Measurements from ENCODE around the gene ROCK2. TPM values are rescaled to one million over a fixed set of nuclear protein-coding genes. Genes with fewer than 3 reads are reported as not detected.

ROCK2 gene
- polyA plus RNA-seq, 2 of the 4 experiments (the other 2 are of a cell fraction): 34.0 to 38.7 TPM

DNA sequence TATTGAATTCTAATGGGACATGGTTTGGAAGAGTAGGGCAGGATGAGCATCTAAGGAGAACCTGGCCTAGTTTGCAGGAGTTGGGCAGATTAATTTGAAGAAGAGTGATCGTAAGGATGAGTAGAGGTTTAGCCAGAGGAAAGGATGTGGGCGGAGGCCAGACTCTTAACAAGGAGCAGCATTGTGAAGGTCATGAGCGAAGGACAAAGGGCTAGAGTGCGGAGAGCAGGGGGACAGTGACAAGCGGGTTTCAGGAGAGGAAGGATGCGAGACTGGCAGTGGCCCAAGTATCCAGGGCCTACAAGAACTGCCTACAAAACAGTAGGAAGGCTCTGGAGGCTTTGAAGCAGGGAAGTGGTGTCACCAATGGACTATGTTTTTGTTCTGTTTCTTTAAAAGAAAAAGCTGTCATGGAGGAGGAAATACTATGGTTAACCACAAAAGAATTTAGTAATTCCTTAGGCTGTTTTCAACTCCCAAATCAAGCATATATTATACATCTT, 169.1 kb downstream of the ROCK2 start:
- POLR2A ChIA-PET: no interaction called here
- CTCF ChIA-PET: interaction anchor here (0.8 to 2.0 kb wide), 4 partner anchors 8 to 43 kb away, joined by 3 to 7 read pairs (median 4); a partner anchor contains a TSS
- Histone ChIP-seq H3K4me3 (no peak overlapping the region), H3K27ac (no peak overlapping the region), H3K4me2 (no peak overlapping the region), H3K9me3 (no peaks in the 10 kb centered on the region), H3K4me1 (no peaks in the 10 kb centered on the region)
- 94% methylated on average over 6 of the region's 6 CpGs for WGBS (ENCODE audit: missing lambda C conversion rate)
- TF ChIP-seq HEYL (CRISPR knock-in tag; IDR thresholded peaks at IDR 0.05) (no peak), POLR2AphosphoS2 (conservative IDR thresholded peaks at IDR 0.05; ENCODE audit: low read length) (no peak), NFE2L2 (conservative IDR thresholded peaks at IDR 0.05; ENCODE audit: low read length) (no peak), JUN (IDR thresholded peaks at IDR 0.05) (no peak), FOXS1 (CRISPR knock-in tag; IDR thresholded peaks at IDR 0.05) (no peak)
- TF ChIP-seq, protein P1, sequence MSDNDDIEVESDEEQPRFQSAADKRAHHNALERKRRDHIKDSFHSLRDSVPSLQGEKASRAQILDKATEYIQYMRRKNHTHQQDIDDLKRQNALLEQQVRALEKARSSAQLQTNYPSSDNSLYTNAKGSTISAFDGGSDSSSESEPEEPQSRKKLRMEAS (IDR thresholded peaks at IDR 0.05): no peak
- ATAC-seq (peak in 1 of 2 experiments; percentile 41; a peak in 1 of 6 replicates), DNase-seq (ENCODE audit: low read depth in 1 of 2, low spot score in 1 of 2) (no peak), FAIRE-seq (no peak)

DNA sequence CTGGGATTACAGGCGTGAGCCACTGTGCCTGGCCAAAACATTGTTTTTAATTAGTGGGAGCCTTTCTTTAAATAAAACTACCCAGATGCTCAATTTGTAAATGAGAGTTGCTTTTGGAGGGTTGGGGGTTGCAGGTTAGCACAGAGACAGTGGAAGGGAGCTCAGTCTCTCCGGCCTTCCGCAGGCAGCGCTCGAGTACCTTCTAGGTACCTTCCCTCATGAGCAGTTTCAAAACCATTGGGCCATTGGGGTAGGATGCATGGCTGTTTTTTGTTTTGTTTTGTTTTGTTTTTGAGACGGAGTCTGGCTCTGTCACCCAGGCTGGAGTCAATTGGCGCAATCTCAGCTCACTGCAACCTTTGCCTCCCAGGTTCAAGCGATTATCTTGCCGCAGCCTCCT, 170.2 kb downstream of the ROCK2 start:
- TF ChIP-seq, protein P1 (IDR thresholded peaks at IDR 0.05): no peak
- no peak for TF ChIP-seq ZC3H11A (IDR thresholded peaks at IDR 0.05)
- DNase-seq (ENCODE audit: low read depth in 1 of 2, low spot score in 1 of 2) (no peak), FAIRE-seq (no peak), ATAC-seq (no peak)
- H3K27ac ChIP-seq: no peak overlapping the region
- H3K4me3 ChIP-seq: no peak overlapping the region
- WGBS (ENCODE audit: missing lambda C conversion rate): 96% methylated on average over 9 of the region's 9 CpGs
- no peak overlapping the region for H3K4me2 ChIP-seq
- H3K9me3 ChIP-seq: no peaks in the 10 kb centered on the region
- H3K4me1 ChIP-seq: no peaks in the 10 kb centered on the region
- CTCF ChIA-PET: interaction anchor here (1.0 to 4.8 kb wide), 3 partner anchors 10 to 42 kb away, joined by 3 to 28 read pairs (median 7); a partner anchor contains a TSS
- POLR2A ChIA-PET: no interaction called here

- POLR2A ChIA-PET: no interaction called here
- ATAC-seq: peak; percentile 43 to 67
Measured at GRCh38 chr2:11169333-11169732, 175.1 kb downstream of the ROCK2 start.

DNA sequence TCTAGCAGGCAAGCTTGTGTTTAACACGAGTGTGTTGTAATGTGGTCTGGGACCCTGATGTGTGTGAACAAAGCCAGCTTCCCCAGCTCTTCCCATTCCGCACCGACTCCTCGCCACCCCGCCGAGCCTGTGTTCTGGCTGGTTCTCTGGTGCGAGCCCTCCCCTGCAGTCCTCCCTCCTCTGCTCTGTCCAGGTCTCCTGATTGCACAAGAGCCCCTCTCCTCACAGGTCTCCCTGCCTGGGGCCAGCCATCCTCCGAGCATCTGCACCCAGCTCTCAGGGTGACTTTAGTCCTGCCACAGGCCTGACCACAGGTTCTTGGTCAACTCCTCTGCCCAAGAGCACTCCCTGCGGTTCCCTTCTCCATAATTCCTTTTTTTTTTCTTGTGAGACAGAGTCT, 175.9 kb downstream of the ROCK2 start:
- no peak for FAIRE-seq
- ChIA-PET POLR2A (interaction anchor here (1.1 kb wide), 1 partner anchor 13 kb away, joined by 4 read pairs; the partner anchor contains the start of gene SLC66A3), CTCF (interaction anchor here (0.9 to 2.9 kb wide), 5 partner anchors 9 to 336 kb away, joined by 3 to 17 read pairs (median 4); partner anchors contain the start of gene SLC66A3)
- Histone ChIP-seq H3K9me3 (no peaks in the 10 kb centered on the region), H3K4me1 (no peaks in the 10 kb centered on the region), H3K27ac (no peak overlapping the region), H3K4me2 (no peak overlapping the region), H3K4me3 (no peak overlapping the region)
- DNase-seq (ENCODE audit: low read depth in 1 of 2, low spot score in 1 of 2): no peak
- WGBS (ENCODE audit: missing lambda C conversion rate): 88% methylated on average over 9 of the region's 9 CpGs
- ATAC-seq: peak; percentile 10 to 25; a peak in 4 of 6 replicates
- TF ChIP-seq KDM5A (IDR thresholded peaks at IDR 0.05): no peak
- TF ChIP-seq, protein P2, sequence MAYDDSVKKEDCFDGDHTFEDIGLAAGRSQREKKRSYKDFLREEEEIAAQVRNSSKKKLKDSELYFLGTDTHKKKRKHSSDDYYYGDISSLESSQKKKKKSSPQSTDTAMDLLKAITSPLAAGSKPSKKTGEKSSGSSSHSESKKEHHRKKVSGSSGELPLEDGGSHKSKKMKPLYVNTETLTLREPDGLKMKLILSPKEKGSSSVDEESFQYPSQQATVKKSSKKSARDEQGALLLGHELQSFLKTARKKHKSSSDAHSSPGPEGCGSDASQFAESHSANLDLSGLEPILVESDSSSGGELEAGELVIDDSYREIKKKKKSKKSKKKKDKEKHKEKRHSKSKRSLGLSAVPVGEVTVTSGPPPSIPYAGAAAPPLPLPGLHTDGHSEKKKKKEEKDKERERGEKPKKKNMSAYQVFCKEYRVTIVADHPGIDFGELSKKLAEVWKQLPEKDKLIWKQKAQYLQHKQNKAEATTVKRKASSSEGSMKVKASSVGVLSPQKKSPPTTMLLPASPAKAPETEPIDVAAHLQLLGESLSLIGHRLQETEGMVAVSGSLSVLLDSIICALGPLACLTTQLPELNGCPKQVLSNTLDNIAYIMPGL (CRISPR knock-in tag; IDR thresholded peaks at IDR 0.05; ENCODE audit: borderline replicate concordance): no peak

More at GRCh38 chr2:11169333-11169732, 175.1 kb downstream of the ROCK2 start:
- TF ChIP-seq NR3C1 (IDR thresholded peaks at IDR 0.05) (no peak), MAFK (IDR thresholded peaks at IDR 0.05; ENCODE audit: partially characterized antibody) (no peak), BHLHE40 (IDR thresholded peaks at IDR 0.05; ENCODE audit: low read depth, low read length) (no peak), USF2 (IDR thresholded peaks at IDR 0.05) (no peak), PHF8 (IDR thresholded peaks at IDR 0.05; ENCODE audit: borderline replicate concordance, low read depth) (no peak), POLR2AphosphoS2 (conservative IDR thresholded peaks at IDR 0.05; ENCODE audit: low read length) (no peak), RARB (CRISPR knock-in tag; IDR thresholded peaks at IDR 0.05) (no peak), SMC3 (IDR thresholded peaks at IDR 0.05) (no peak), RAD21 (conservative IDR thresholded peaks at IDR 0.05 in 1 of 2, IDR thresholded peaks at IDR 0.05 in 1 of 2) (no peak), ZSCAN20 (CRISPR knock-in tag; IDR thresholded peaks at IDR 0.05) (no peak), NPAS2 (CRISPR knock-in tag; IDR thresholded peaks at IDR 0.05; ENCODE audit: borderline replicate concordance) (no peak), MYC (IDR thresholded peaks at IDR 0.05; ENCODE audit: borderline replicate concordance, low read length) (no peak), RCOR1 (IDR thresholded peaks at IDR 0.05; ENCODE audit: low read depth, low read length) (no peak), ZNF302 (CRISPR knock-in tag; IDR thresholded peaks at IDR 0.05) (no peak), POLR2A (IDR thresholded peaks at IDR 0.05; ENCODE audit: low read length) (no peak)
- CTCF ChIA-PET: interaction anchor here (1.4 to 2.9 kb wide), 3 partner anchors 10 to 337 kb away, joined by 4 to 17 read pairs (median 7); a partner anchor contains a TSS
- no peaks in the 10 kb centered on the region for H3K9me3 ChIP-seq
- no peak overlapping the region for H3K4me2 ChIP-seq
- H3K4me3 ChIP-seq: no peak overlapping the region
- FAIRE-seq (no peak), DNase-seq (ENCODE audit: low read depth in 1 of 2, low spot score in 1 of 2) (no peak)
- no peak overlapping the region for H3K27ac ChIP-seq
- H3K4me1 ChIP-seq: no peaks in the 10 kb centered on the region
- 89% methylated on average over 13 of the region's 13 CpGs for WGBS (ENCODE audit: missing lambda C conversion rate)
